GM12891 (cell line): ENCODE measurements around the gene GLCCI1.

ENCODE experiments used
- POLR2A ChIP-seq: IDR thresholded peaks from 2 replicates; pipeline ENCODE4 v1.6.1; 2011; ENCODE audit warnings: low read depth, low read length, control low read depth
- POLR2AphosphoS5 ChIP-seq: IDR thresholded peaks from 2 replicates; pipeline ENCODE4 v1.6.1; 2011; ENCODE audit warnings: low read depth, low read length, control low read depth
- POU2F2 ChIP-seq: IDR thresholded peaks from 2 replicates; pipeline ENCODE4 v1.6.1; 2011; ENCODE audit warnings: low read depth, mild to moderate bottlenecking, control low read depth, low read length, moderate library complexity
- SPI1 ChIP-seq: IDR thresholded peaks from 2 replicates; pipeline ENCODE4 v1.6.1; 2011; ENCODE audit warnings: low read depth, low read length, control low read depth
- TAF1 ChIP-seq: IDR thresholded peaks from 2 replicates; pipeline ENCODE4 v1.6.1; 2011; ENCODE audit warnings: low read depth, low read length, control low read depth

DNA sequence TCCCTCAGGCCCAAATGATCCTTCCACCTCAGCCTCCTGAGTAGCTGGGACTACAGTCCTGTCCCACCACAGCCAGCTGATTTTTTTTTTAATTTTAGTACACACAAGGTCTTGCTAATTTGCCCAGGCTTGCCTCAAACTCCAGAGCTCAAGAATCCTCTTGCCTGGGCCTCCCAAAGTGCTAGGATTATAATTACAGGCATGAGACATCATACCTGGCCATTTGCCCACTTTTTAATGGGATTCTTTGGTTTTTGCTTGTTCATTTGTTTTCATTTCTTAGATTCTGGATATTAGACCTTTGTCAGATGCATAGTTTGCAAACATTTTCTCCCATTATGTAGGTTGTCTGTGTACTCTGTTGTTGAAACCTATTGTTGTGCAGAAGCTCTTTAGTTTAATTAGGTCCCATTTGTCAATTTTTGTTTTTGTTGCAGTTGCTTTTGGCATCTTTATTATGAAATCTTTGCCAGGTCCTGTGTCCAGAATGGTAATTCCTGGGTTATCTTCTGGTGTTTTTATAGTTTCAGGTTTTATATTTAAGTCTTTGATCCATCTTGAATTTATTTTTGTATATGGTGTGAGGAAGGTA is 95.2 kb downstream of the GLCCI1 start:
- TF ChIP-seq POLR2A (no peak), TAF1 (no peak), POLR2AphosphoS5 (no peak), SPI1 (no peak), POU2F2 (no peak)
